GM12873 (cell line): ENCODE results near the gene ARAP2.

Source experiments
- CTCF ChIP-seq: IDR thresholded peaks from 2 replicates; pipeline ENCODE4 v1.5.1; 2012; ENCODE audit warnings: low read depth, mild to moderate bottlenecking, moderate library complexity, low read length, control low read depth; ENCODE audit not compliant: insufficient read depth; ENCODE audit errors: missing control alignments

ARAP2 gene

GRCh38 chr4:36078319-36078718, 166.0 kb downstream of the ARAP2 start:
- TF ChIP-seq CTCF: no peak

GRCh38 chr4:36072529-36072928, 171.8 kb downstream of the ARAP2 start:
- no peak for TF ChIP-seq CTCF

- no peak for TF ChIP-seq CTCF
Measured at GRCh38 chr4:36067116-36067515, 177.2 kb downstream of the ARAP2 start.

GRCh38 chr4:36065274-36065871, 178.9 kb downstream of the ARAP2 start:
- no peak for TF ChIP-seq CTCF

- TF ChIP-seq CTCF: no peak
Measured at GRCh38 chr4:36064117-36064516, 180.2 kb downstream of the ARAP2 start.

- no peak for TF ChIP-seq CTCF
Measured at GRCh38 chr4:36056136-36056535, 188.2 kb downstream of the ARAP2 start.

GRCh38 chr4:36054694-36055422, 189.5 kb downstream of the ARAP2 start:
- no peak for TF ChIP-seq CTCF
